Breast epithelium (tissue), 4 donors: Measurements from ENCODE around the gene CHI3L2. TPM values are rescaled to one million over a fixed set of nuclear protein-coding genes. Genes with fewer than 3 reads are reported as not detected.

Experiments used
- DNase-seq, 2 donors: peaks; one replicate each; pipeline ENCODE4 v3.0.0-alpha.2; 2019; ENCODE audit warnings: low spot score in 2 of 2
- H3K27ac ChIP-seq, 2 donors: fragments of 200-600 bp; sonication (generic) in 1 of 2; one replicate each; pipeline ENCODE4 v1.5.1; 2016 to 2019; ENCODE audit warnings: mild to moderate bottlenecking in 1 of 2
- H3K27me3 ChIP-seq, 2 donors: fragments of 200-600 bp; sonication (generic) in 1 of 2; one replicate each; pipeline versions ENCODE4 v1.5.1 to v1.6.0; 2017 to 2019; ENCODE audit warnings: control low read depth in 1 of 2, mild to moderate bottlenecking in 1 of 2
- H3K36me3 ChIP-seq: fragments of 200-600 bp; one replicate; pipeline ENCODE4 v1.5.1; 2019
- H3K4me1 ChIP-seq, 2 donors: fragments of 200-600 bp; sonication (generic); one replicate each; pipeline ENCODE4 v1.5.1; 2016 to 2019; ENCODE audit warnings: control low read depth in 1 of 2
- H3K4me3 ChIP-seq, 3 donors: fragments of 200-600 bp; sonication (generic); 1 replicate in 2 of 3; 2 replicates in 1 of 3; pipeline ENCODE4 v1.5.1; 2016 to 2019; ENCODE audit warnings: mild to moderate bottlenecking in 3 of 3, moderate library complexity in 2 of 3
- H3K9me3 ChIP-seq, 2 donors: fragments of 200-600 bp; sonication (generic) in 1 of 2; one replicate each; pipeline ENCODE4 v1.5.1; 2016 to 2019; ENCODE audit warnings: control low read depth in 1 of 2
- POLR2A ChIP-seq: fragments of 450-650 bp; IDR thresholded peaks from one replicate; pipeline ENCODE4 v1.6.1; 2016; ENCODE audit warnings: antibody characterized with exemption, mild to moderate bottlenecking, moderate library complexity
- POLR2AphosphoS5 ChIP-seq, 3 donors: sonication (generic); formaldehyde crosslinking; IDR thresholded peaks; one replicate each; pipeline ENCODE4 v1.6.1; 2017; ENCODE audit warnings: antibody characterized with exemption in 3 of 3
- intact Hi-C: fragments of 100-400 bp; cut with DNase I; formaldehyde crosslinking; loops from one replicate; pipeline ENCODE4 v1.15.1; 2023; ENCODE audit warnings: low total_unique reads
- total RNA-seq, 3 donors: library from RNA; depleted of rRNA; stranded (reverse); fragments of >200 nt; gene quantifications; one replicate each; pipeline ENCODE4 v1.1.0, GENCODE V29; 2016
- TF ChIP-seq, protein P1 (sequence below), 3 donors: fragments of 450-650 bp; IDR thresholded peaks; one replicate each; pipeline ENCODE4 v1.5.1; 2016 to 2017; ENCODE audit warnings: antibody characterized with exemption in 3 of 3, mild to moderate bottlenecking in 3 of 3, moderate library complexity in 3 of 3

The CHI3L2 gene
- total RNA-seq, 3 donors from 2014 or later = 9.5 to 22.0 (median 14.1) TPM

- Histone ChIP-seq H3K27ac (no peak overlapping the region), H3K27me3 (no peaks in the 10 kb centered on the region), H3K9me3 (no peaks in the 10 kb centered on the region), H3K4me1 (no peaks in the 10 kb centered on the region), H3K36me3 (no peaks in the 10 kb centered on the region), H3K4me3 (no peak overlapping the region)
- no peak for DNase-seq
- intact Hi-C loops = no loop called here
- TF ChIP-seq POLR2AphosphoS5 (IDR thresholded peaks at IDR 0.05) (no peak), POLR2A (no peak)
- TF ChIP-seq, protein P1, sequence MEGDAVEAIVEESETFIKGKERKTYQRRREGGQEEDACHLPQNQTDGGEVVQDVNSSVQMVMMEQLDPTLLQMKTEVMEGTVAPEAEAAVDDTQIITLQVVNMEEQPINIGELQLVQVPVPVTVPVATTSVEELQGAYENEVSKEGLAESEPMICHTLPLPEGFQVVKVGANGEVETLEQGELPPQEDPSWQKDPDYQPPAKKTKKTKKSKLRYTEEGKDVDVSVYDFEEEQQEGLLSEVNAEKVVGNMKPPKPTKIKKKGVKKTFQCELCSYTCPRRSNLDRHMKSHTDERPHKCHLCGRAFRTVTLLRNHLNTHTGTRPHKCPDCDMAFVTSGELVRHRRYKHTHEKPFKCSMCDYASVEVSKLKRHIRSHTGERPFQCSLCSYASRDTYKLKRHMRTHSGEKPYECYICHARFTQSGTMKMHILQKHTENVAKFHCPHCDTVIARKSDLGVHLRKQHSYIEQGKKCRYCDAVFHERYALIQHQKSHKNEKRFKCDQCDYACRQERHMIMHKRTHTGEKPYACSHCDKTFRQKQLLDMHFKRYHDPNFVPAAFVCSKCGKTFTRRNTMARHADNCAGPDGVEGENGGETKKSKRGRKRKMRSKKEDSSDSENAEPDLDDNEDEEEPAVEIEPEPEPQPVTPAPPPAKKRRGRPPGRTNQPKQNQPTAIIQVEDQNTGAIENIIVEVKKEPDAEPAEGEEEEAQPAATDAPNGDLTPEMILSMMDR (IDR thresholded peaks at IDR 0.05) = no peak
Observed at GRCh38 chr1:111280267-111280666, 52.8 kb downstream of the CHI3L2 start.

DNA sequence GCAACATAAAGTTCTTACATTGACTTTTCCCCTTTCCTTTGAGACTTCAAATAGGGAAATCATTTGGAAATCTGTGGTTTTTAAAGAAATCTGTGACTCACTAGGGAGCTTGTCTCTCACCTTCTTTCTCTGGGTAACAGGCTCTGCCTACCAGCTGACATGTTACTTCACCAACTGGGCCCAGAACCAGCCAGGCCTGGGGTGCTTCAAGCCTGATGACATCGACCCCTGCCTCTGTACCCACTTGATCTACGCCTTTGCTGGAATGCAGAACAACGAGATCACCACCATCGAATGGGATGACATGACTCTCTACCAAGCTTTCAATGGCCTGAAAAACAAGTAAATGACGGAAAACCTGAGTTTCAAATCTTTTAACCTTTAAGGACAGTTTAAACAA lies 53.9 kb downstream of the CHI3L2 start:
- no peaks in the 10 kb centered on the region for H3K9me3 ChIP-seq
- intact Hi-C loops = no loop called here
- no peaks in the 10 kb centered on the region for H3K36me3 ChIP-seq
- no peaks in the 10 kb centered on the region for H3K4me1 ChIP-seq
- H3K27ac ChIP-seq = no peak overlapping the region
- H3K4me3 ChIP-seq = no peak overlapping the region
- H3K27me3 ChIP-seq = no peaks in the 10 kb centered on the region
- no peak for TF ChIP-seq POLR2A
- TF ChIP-seq POLR2AphosphoS5 (IDR thresholded peaks at IDR 0.05) = no peak
- TF ChIP-seq, protein P1 (IDR thresholded peaks at IDR 0.05) = no peak
- DNase-seq = no peak

- DNase-seq = no peak
- intact Hi-C loops = no loop called here
- TF ChIP-seq POLR2AphosphoS5 (IDR thresholded peaks at IDR 0.05) = no peak
- TF ChIP-seq POLR2A = no peak
- TF ChIP-seq, protein P1 (IDR thresholded peaks at IDR 0.05) = no peak
Observed at GRCh38 chr1:111283838-111284237, 56.3 kb downstream of the CHI3L2 start.

DNA sequence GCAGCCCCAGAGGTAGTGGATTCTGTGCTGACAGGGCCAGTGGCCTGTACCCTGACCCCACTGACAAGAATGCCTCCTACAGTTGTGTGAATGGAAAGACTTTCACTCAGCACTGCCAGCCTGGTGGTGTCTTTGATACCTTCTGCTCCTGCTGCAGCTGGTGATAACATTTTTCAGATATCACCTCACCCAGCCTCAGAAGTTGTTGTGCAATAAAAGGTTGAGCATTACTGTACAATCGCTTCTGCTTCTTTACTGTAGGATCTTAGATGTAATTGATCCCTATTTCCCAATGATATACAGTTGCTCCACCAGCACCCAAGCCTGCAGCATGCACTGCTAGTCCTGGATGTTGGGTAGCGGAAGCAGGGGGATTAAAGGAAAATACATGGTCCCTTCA lies 58.4 kb downstream of the CHI3L2 start:
- H3K27me3 ChIP-seq = no peaks in the 10 kb centered on the region
- no peaks in the 10 kb centered on the region for H3K9me3 ChIP-seq
- TF ChIP-seq POLR2AphosphoS5 (IDR thresholded peaks at IDR 0.05) (no peak), POLR2A (no peak)
- TF ChIP-seq, protein P1 (IDR thresholded peaks at IDR 0.05) = no peak
- no peaks in the 10 kb centered on the region for H3K4me1 ChIP-seq
- DNase-seq = no peak
- no peak overlapping the region for H3K27ac ChIP-seq
- no peaks in the 10 kb centered on the region for H3K36me3 ChIP-seq
- intact Hi-C loops = loop anchor here (1.0 kb wide), 1 partner anchor 37 kb away; no protein-coding TSS in a partner anchor
- H3K4me3 ChIP-seq = no peak overlapping the region

More at GRCh38 chr1:111283838-111284237, 56.3 kb downstream of the CHI3L2 start:
- Histone ChIP-seq H3K9me3 (no peaks in the 10 kb centered on the region), H3K4me3 (no peak overlapping the region), H3K27me3 (no peaks in the 10 kb centered on the region), H3K4me1 (no peaks in the 10 kb centered on the region), H3K27ac (no peak overlapping the region), H3K36me3 (no peaks in the 10 kb centered on the region)

- TF ChIP-seq POLR2A (no peak), POLR2AphosphoS5 (IDR thresholded peaks at IDR 0.05) (no peak)
- TF ChIP-seq, protein P1 (IDR thresholded peaks at IDR 0.05) = no peak
- H3K27ac ChIP-seq = no peak overlapping the region
- intact Hi-C loops = no loop called here
- H3K36me3 ChIP-seq = no peaks in the 10 kb centered on the region
- H3K9me3 ChIP-seq = no peaks in the 10 kb centered on the region
- H3K4me3 ChIP-seq = no peak overlapping the region
- no peaks in the 10 kb centered on the region for H3K27me3 ChIP-seq
- DNase-seq = no peak
- no peaks in the 10 kb centered on the region for H3K4me1 ChIP-seq
Observed at GRCh38 chr1:111286912-111287311, 59.4 kb downstream of the CHI3L2 start.
